HG03103 (cell line): ENCODE results near the gene PCDHGB7.
"Not testable (repeated sequence)": the region's sequence is repeated elsewhere in the genome, so short reads cannot be mapped to it uniquely, and the experiment has no call there.

Source experiments
- ATAC-seq: cut with Tn5 transposase; IDR thresholded peaks from one replicate; pipeline ENCODE4 v1.9.1; 2021; ENCODE audit warnings: low read depth; ENCODE audit not compliant: unreplicated experiment

Gene PCDHGB7

DNA sequence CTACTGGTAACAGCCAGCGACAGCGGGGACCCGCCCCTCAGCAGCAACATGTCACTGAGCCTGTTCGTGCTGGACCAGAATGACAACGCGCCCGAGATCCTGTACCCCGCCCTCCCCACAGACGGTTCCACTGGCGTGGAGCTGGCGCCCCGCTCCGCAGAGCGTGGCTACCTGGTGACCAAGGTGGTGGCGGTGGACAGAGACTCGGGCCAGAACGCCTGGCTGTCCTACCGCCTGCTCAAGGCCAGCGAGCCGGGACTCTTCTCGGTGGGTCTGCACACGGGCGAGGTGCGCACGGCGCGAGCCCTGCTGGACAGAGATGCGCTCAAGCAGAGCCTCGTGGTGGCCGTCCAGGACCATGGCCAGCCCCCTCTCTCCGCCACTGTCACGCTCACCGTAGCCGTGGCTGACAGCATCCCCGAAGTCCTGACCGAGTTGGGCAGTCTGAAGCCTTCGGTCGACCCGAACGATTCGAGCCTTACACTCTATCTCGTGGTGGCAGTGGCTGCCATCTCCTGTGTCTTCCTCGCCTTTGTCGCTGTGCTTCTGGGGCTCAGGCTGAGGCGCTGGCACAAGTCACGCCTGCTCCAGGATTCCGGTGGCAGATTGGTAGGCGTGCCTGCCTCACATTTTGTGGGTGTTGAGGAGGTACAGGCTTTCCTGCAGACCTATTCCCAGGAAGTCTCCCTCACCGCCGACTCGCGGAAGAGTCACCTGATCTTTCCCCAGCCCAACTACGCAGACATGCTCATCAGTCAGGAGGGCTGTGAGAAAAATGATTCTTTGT lies 22.9 kb upstream of the PCDHGB7 start:
- ATAC-seq: not testable (repeated sequence)

DNA sequence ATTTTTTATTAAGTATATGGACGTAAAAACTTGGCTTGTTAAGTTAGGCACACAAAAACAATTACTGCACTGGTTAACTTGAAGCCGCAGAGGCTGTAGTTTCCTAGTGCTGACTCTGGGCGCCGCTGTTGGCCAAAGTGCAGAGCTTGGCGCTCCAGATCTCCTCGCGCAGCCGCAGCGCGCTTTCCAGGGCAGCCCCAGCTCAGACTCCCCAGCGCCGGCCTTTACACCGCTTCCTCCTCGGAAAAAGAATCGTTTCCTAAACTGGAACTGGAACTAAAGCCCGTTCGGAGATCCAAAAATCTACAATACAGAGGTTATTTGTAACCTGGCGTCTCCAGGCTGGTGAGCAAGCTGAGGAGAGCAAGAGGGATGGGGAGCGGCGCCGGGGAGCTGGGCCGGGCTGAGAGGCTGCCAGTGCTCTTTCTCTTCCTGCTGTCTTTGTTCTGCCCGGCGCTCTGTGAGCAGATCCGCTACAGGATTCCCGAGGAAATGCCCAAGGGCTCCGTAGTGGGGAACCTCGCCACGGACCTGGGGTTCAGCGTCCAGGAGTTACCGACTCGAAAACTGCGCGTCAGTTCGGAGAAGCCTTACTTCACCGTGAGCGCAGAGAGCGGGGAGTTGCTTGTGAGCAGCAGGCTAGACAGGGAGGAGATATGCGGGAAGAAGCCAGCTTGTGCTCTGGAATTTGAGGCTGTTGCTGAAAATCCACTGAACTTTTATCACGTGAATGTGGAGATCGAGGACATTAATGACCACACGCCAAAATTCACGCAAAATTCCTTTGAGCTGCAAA lies 19.5 kb upstream of the PCDHGB7 start, which contains the start of gene PCDHGB5:
TSS of gene PCDHGB5 (plus strand) at position 192 of the 796 bp plus-strand sequence. CDS start at position 373, 181 bp downstream.
- ATAC-seq: peak; percentile 94

DNA sequence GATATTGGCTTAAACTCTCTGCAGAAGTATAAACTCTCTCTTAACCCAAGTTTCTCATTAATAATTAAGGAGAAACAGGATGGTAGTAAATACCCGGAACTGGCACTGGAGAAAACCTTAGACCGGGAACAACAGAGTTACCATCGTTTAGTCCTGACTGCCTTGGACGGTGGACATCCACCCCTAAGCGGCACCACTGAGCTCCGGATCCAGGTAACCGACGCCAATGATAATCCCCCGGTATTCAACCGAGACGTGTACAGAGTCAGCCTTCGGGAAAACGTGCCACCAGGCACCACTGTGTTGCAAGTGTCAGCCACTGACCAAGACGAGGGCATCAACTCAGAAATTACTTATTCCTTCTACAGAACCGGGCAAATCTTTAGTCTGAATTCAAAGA lies 18.9 kb upstream of the PCDHGB7 start:
- ATAC-seq: no peak

GRCh38 chr5:141399555-141400258 lies 17.8 kb upstream of the PCDHGB7 start:
- ATAC-seq: no peak

- ATAC-seq: no peak
These were observed 14.8 kb upstream of the PCDHGB7 start, which contains the start of gene PCDHGA9 for GRCh38 chr5:141402553-141403243. Gene PCDHGA9 (plus strand): TSS chr5:141402778. CDS start chr5:141402953, 175 bp downstream.

GRCh38 chr5:141403387-141403786 lies 14.1 kb upstream of the PCDHGB7 start:
- ATAC-seq: no peak

GRCh38 chr5:141407790-141408505 lies 9.5 kb upstream of the PCDHGB7 start, which contains the start of gene PCDHGB6:
Gene PCDHGB6 (plus strand): TSS chr5:141408021. CDS start chr5:141408203, 182 bp downstream.
- ATAC-seq: not testable (repeated sequence)

DNA sequence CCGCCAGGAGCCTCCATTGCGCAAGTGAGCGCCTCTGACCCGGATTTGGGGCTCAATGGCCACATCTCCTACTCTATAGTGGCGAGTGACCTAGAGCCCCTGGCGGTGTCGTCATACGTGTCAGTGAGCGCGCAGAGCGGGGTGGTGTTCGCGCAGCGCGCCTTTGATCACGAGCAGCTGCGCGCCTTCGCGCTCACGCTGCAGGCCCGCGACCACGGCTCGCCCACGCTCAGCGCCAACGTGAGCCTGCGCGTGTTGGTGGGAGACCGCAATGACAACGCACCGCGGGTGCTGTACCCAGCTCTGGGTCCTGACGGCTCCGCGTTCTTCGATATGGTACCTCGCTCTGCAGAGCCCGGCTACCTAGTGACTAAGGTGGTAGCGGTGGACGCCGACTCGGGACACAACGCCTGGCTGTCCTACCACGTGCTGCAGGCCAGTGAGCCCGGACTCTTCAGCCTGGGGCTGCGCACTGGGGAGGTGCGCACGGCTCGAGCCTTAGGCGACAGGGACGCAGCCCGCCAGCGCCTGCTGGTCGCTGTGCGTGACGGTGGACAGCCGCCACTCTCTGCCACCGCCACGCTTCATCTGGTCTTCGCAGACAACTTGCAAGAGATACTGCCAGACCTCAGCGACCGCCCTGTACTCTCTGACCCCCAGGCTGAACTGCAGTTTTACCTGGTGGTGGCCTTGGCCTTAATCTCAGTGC lies 7.7 kb upstream of the PCDHGB7 start:
- ATAC-seq: no peak

DNA sequence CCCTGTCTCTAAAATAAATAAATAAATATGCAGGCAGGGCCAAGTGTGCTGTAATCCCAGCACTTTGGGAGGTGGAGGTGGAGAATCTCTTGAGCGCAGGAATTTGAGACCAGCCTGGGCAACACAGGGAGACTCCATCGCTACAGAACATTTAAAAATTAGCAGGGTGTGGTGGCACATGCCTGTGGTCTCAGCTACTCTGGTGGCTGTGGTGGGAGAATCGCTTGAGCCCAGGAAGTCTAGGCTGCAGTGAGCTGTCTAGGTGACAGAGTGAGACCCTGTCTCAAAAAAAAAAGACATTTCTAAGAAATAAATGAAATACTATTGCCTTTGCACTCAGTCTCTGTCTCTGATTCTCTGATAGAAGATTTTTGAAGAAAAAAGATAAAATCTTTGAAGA lies 5.9 kb upstream of the PCDHGB7 start:
- no peak for ATAC-seq

GRCh38 chr5:141412854-141413539 lies 4.5 kb upstream of the PCDHGB7 start, which contains the start of gene PCDHGA10:
Gene PCDHGA10 (plus strand): TSS chr5:141412987. CDS start chr5:141413176, 189 bp downstream.
- ATAC-seq: peak; percentile 46

GRCh38 chr5:141413540-141414069 lies 3.9 kb upstream of the PCDHGB7 start:
- no peak for ATAC-seq

- not testable (repeated sequence) for ATAC-seq
These were observed 2.8 kb upstream of the PCDHGB7 start for GRCh38 chr5:141414548-141415274.

- not testable (repeated sequence) for ATAC-seq
These were observed 2.2 kb upstream of the PCDHGB7 start for GRCh38 chr5:141415275-141415618.

GRCh38 chr5:141419074-141419880 lies 1.8 kb downstream of the PCDHGB7 start:
- ATAC-seq: no peak

- ATAC-seq: peak; percentile 42
These were observed 3.5 kb downstream of the PCDHGB7 start, which contains the start of gene PCDHGA11 for GRCh38 chr5:141420855-141421488. Gene PCDHGA11 (plus strand): TSS chr5:141421051. CDS start chr5:141421228, 177 bp downstream.

DNA sequence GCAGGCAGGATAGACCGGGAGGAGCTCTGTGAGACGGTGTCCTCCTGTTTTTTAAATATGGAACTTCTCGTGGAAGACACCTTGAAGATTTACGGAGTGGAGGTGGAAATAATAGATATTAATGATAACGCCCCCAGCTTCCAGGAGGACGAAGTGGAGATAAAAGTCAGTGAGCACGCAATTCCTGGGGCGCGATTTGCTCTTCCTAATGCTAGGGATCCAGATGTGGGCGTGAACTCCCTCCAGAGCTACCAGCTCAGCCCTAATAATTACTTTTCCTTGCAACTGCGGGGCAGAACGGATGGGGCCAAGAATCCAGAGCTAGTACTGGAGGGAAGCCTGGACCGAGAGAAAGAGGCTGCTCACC lies 4.0 kb downstream of the PCDHGB7 start:
- ATAC-seq: no peak
